Activated CD4-positive, alpha-beta T cell treated with anti-CD3 and anti-CD28 coated beads for 48 hours (primary cell): ENCODE measurements around the gene ADAMTS7.
"Not testable (repeated sequence)": the region's sequence is repeated elsewhere in the genome, so short reads cannot be mapped to it uniquely, and the experiment has no call there.

Experiments
- DNase-seq: peaks from one replicate; pipeline ENCODE4 v3.0.0-alpha.2; 2020

ADAMTS7 gene

GRCh38 chr15:78750566-78750965 is 60.7 kb downstream of the ADAMTS7 start:
- no peak for DNase-seq

GRCh38 chr15:78749831-78750230 is 61.4 kb downstream of the ADAMTS7 start:
- DNase-seq: no peak

GRCh38 chr15:78747877-78748276 is 63.4 kb downstream of the ADAMTS7 start:
- not testable (repeated sequence) for DNase-seq

- DNase-seq: not testable (repeated sequence)
These were observed 69.6 kb downstream of the ADAMTS7 start for GRCh38 chr15:78741674-78742073.

GRCh38 chr15:78740904-78741274 is 70.4 kb downstream of the ADAMTS7 start:
- no peak for DNase-seq

GRCh38 chr15:78739996-78740903 is 71.0 kb downstream of the ADAMTS7 start:
- peak; percentile 87 for DNase-seq

GRCh38 chr15:78739206-78739605 is 72.1 kb downstream of the ADAMTS7 start:
- DNase-seq: no peak

- DNase-seq: peak; percentile 73
These were observed 73.2 kb downstream of the ADAMTS7 start for GRCh38 chr15:78737931-78738558.

GRCh38 chr15:78737187-78737820 is 74.0 kb downstream of the ADAMTS7 start:
- DNase-seq: no peak

- not testable (repeated sequence) for DNase-seq
These were observed 75.0 kb downstream of the ADAMTS7 start for GRCh38 chr15:78736286-78736685.

GRCh38 chr15:78734451-78735064 is 76.7 kb downstream of the ADAMTS7 start:
- DNase-seq: no peak

- DNase-seq: no peak
These were observed 78.6 kb downstream of the ADAMTS7 start for GRCh38 chr15:78732634-78733033.

- no peak for DNase-seq
These were observed 80.3 kb downstream of the ADAMTS7 start for GRCh38 chr15:78730955-78731354.

GRCh38 chr15:78728427-78728826 is 82.8 kb downstream of the ADAMTS7 start:
- DNase-seq: not testable (repeated sequence)

GRCh38 chr15:78727561-78727960 is 83.7 kb downstream of the ADAMTS7 start:
- no peak for DNase-seq

- peak; percentile 60 for DNase-seq
These were observed 84.3 kb downstream of the ADAMTS7 start for GRCh38 chr15:78726870-78727551.

GRCh38 chr15:78719819-78720450 is 91.3 kb downstream of the ADAMTS7 start:
- DNase-seq: not testable (repeated sequence)

- DNase-seq: no peak
These were observed 92.4 kb downstream of the ADAMTS7 start for GRCh38 chr15:78718837-78719236.

- no peak for DNase-seq
These were observed 93.2 kb downstream of the ADAMTS7 start for GRCh38 chr15:78717956-78718656.

GRCh38 chr15:78716651-78717050 is 94.6 kb downstream of the ADAMTS7 start:
- no peak for DNase-seq

- peak; percentile 24 for DNase-seq
These were observed 95.3 kb downstream of the ADAMTS7 start for GRCh38 chr15:78715930-78716329.
